Endothelial cell of hepatic sinusoid (primary cell): ENCODE results near the gene GPR160.
"Not testable (repeated sequence)": the region's sequence is repeated elsewhere in the genome, so short reads cannot be mapped to it uniquely, and the experiment has no call there.

ENCODE experiments used
- in situ Hi-C: cut with HindIII; loops from 2 replicates; pipeline ENCODE4 v1.10.0; 2017; ENCODE audit warnings: low sequenced_read_pairs

GPR160 gene

GRCh38 chr3:170109579-170110293, 71.9 kb downstream of the GPR160 start:
- in situ Hi-C loops: no loop called here

- in situ Hi-C loops: no loop called here
Measured at GRCh38 chr3:170111147-170111771, 73.5 kb downstream of the GPR160 start.

- in situ Hi-C loops: not testable (repeated sequence)
Measured at GRCh38 chr3:170114165-170114564, 76.4 kb downstream of the GPR160 start.

- in situ Hi-C loops: no loop called here
Measured at GRCh38 chr3:170117134-170117533, 79.3 kb downstream of the GPR160 start.

- in situ Hi-C loops: no loop called here
Measured at GRCh38 chr3:170128259-170128976, 90.6 kb downstream of the GPR160 start.

- in situ Hi-C loops: no loop called here
Measured at GRCh38 chr3:170128977-170129431, 91.2 kb downstream of the GPR160 start.

GRCh38 chr3:170130532-170130931, 92.7 kb downstream of the GPR160 start:
- in situ Hi-C loops: loop anchor here (10.0 kb wide), 1 partner anchor 94 kb away; the partner anchor contains the start of gene PRKCI

- in situ Hi-C loops: loop anchor here (10.0 kb wide), 1 partner anchor 92 kb away; the partner anchor contains the start of gene PRKCI
Measured at GRCh38 chr3:170132335-170132734, 94.5 kb downstream of the GPR160 start.
